ENCODE measurements around the gene RNGTT.

The RNGTT gene

GRCh38 chr6:88577461-88577860 is 386.0 kb downstream of the RNGTT start:
- DNase-seq = no peak

DNA sequence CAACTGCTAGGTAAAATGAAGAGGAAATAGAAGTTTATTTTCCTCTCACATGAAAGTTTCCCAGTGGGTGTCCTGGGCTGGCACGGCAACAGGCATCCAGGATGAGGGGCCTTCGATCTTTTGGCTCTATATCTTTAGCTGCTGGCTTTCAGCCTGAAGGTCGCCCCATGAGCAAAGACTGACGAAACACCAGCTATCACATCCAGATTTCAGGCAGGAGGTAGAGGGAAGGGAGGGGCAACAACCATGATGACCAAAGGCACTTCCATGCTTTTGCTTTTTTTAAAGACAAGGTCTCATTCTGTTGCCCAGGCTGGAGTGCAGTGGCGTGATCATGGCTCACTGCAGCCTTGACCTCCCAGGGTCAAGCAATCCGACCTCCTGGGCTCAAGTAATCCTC is 387.9 kb downstream of the RNGTT start:
- no peak for DNase-seq

- no peak for DNase-seq
Measured at GRCh38 chr6:88574651-88575050, 388.8 kb downstream of the RNGTT start.

GRCh38 chr6:88574031-88574430 is 389.4 kb downstream of the RNGTT start:
- DNase-seq = no peak

- DNase-seq = no peak
Measured at GRCh38 chr6:88573561-88573960, 389.9 kb downstream of the RNGTT start.

GRCh38 chr6:88572449-88573139 is 390.8 kb downstream of the RNGTT start:
- DNase-seq = no peak

- DNase-seq = no peak
Measured at GRCh38 chr6:88569959-88570358, 393.5 kb downstream of the RNGTT start.

GRCh38 chr6:88567696-88568095 is 395.7 kb downstream of the RNGTT start:
- no peak for DNase-seq

GRCh38 chr6:88566746-88567534 is 396.5 kb downstream of the RNGTT start:
- no peak for DNase-seq

DNA sequence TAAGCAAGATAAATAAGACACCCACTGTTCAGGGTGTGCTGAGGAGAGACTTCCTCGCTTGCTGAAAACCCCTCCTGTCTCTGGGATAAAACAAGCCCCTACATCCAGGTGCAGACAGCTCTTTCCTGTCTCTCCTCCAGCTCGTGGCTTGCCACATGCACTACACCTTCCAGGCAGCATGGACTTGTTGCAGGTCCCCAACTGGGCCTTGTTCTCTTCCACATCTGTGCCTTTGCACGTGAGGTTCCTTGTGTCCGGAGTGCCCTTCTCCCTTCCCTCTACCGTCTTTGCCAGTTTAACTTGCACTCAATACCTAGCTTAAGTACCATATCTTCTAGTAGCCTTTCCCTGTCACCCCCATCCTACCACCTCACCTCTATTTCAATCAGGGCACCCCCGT is 397.6 kb downstream of the RNGTT start:
- DNase-seq = no peak

GRCh38 chr6:88565409-88565811 is 398.0 kb downstream of the RNGTT start:
- no peak for DNase-seq

GRCh38 chr6:88563277-88563625 is 400.2 kb downstream of the RNGTT start:
- DNase-seq = no peak

DNA sequence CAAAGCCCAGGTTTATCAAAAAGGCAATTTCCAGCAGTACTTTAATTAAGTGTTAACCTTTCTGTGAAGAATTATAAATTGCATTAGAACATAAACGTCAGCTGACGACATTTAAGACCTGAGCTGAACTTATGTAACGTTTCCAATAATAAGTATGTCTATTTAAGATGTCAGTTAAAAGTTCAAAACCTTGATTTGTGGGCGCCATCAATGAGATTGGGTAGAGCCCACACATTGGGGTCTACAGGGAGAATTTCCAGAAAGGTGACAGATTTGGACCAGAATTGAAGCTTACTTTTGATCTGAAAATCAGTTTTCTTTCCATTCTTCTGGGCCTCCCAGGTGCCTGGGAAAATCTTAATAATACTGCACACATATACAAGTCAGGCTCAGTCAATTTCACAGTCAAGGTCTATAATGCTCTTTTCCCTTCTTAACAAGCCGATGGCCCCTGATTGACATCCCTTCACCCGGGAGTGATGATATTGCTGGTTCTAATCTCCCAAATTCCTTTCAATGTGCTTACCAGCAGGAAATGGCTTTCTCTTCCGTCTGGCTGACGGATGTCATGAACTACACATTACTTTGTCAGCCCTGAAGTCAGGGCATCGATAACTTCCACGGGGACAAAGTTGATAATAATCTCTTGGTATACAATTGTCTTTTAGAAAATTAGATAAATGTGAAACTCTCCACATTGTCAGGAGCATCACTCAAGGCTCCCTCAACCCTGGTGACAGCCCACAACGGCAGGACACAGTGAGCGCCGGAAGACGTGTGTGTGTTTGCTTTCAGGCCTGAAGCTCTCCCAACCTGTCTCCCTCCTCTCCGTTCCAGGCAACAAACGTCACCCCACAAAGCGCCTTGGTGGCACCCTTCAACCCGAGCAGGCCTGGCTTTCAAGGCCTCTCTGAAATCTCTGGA is 400.8 kb downstream of the RNGTT start:
- DNase-seq = no peak

GRCh38 chr6:88561954-88562315 is 401.5 kb downstream of the RNGTT start:
- no peak for DNase-seq

- no peak for DNase-seq
Measured at GRCh38 chr6:88561034-88561953, 402.1 kb downstream of the RNGTT start.

All from stimulated activated CD4-positive, alpha-beta T cell treated with anti-CD3 and anti-CD28 coated beads, Interleukin-2, amount 100 ng/mL, for 24 hours (primary cell).